ENCODE results near the gene MPC1.

The MPC1 gene

GRCh38 chr6:166318649-166319600 is 63.8 kb downstream of the MPC1 start:
- DNase-seq (ENCODE audit: low read depth in 2 of 2, low spot score in 1 of 2) = no peak

- DNase-seq (ENCODE audit: low read depth in 2 of 2, low spot score in 1 of 2) = no peak
These were observed 64.5 kb downstream of the MPC1 start for GRCh38 chr6:166318227-166318626.

GRCh38 chr6:166317261-166318212 is 65.2 kb downstream of the MPC1 start:
- no peak for DNase-seq (ENCODE audit: low read depth in 2 of 2, low spot score in 1 of 2)

GRCh38 chr6:166315436-166315835 is 67.3 kb downstream of the MPC1 start:
- DNase-seq (ENCODE audit: low read depth in 2 of 2, low spot score in 1 of 2) = no peak

Measured in stimulated activated CD8-positive, alpha-beta memory T cell treated with anti-CD3 and anti-CD28 coated beads, Interleukin-4, amount 100 ng/mL, for 1 hour (primary cell).